Hematopoietic multipotent progenitor cell treated with erythropoietin and hydrocortisone succinate and interleukin-3 and kit ligand, for 17 days (in vitro differentiated cells): ENCODE measurements around the gene PDLIM1.

Source experiments
- DNase-seq: peaks from one replicate; pipeline ENCODE4 v3.0.0-alpha.2; 2015; ENCODE audit warnings: low spot score

The PDLIM1 gene

GRCh38 chr10:95288303-95288702 is 2.5 kb downstream of the PDLIM1 start:
- no peak for DNase-seq

GRCh38 chr10:95287281-95287680 is 3.5 kb downstream of the PDLIM1 start:
- no peak for DNase-seq

GRCh38 chr10:95286707-95287106 is 4.1 kb downstream of the PDLIM1 start:
- no peak for DNase-seq

- DNase-seq: no peak
Observed at GRCh38 chr10:95285556-95285955, 5.2 kb downstream of the PDLIM1 start.

- no peak for DNase-seq
Observed at GRCh38 chr10:95284807-95285206, 6.0 kb downstream of the PDLIM1 start.

- DNase-seq: no peak
Observed at GRCh38 chr10:95282107-95282506, 8.7 kb downstream of the PDLIM1 start.

- DNase-seq: no peak
Observed at GRCh38 chr10:95281206-95281605, 9.6 kb downstream of the PDLIM1 start.

- no peak for DNase-seq
Observed at GRCh38 chr10:95280637-95281036, 10.2 kb downstream of the PDLIM1 start.

GRCh38 chr10:95279042-95279820 is 11.6 kb downstream of the PDLIM1 start:
- DNase-seq: no peak

GRCh38 chr10:95278061-95278988 is 12.5 kb downstream of the PDLIM1 start:
- DNase-seq: no peak

GRCh38 chr10:95277614-95278013 is 13.2 kb downstream of the PDLIM1 start:
- no peak for DNase-seq

GRCh38 chr10:95277201-95277570 is 13.6 kb downstream of the PDLIM1 start:
- no peak for DNase-seq

- DNase-seq: no peak
Observed at GRCh38 chr10:95276367-95277200, 14.2 kb downstream of the PDLIM1 start.

GRCh38 chr10:95275726-95276366 is 15.0 kb downstream of the PDLIM1 start:
- DNase-seq: no peak

GRCh38 chr10:95273393-95274312 is 17.1 kb downstream of the PDLIM1 start:
- no peak for DNase-seq

- DNase-seq: no peak
Observed at GRCh38 chr10:95268438-95268837, 22.4 kb downstream of the PDLIM1 start.

GRCh38 chr10:95267251-95267650 is 23.6 kb downstream of the PDLIM1 start:
- DNase-seq: no peak

- DNase-seq: no peak
Observed at GRCh38 chr10:95266674-95267095, 24.1 kb downstream of the PDLIM1 start.

GRCh38 chr10:95265572-95265971 is 25.2 kb downstream of the PDLIM1 start:
- DNase-seq: no peak

- no peak for DNase-seq
Observed at GRCh38 chr10:95264227-95265051, 26.4 kb downstream of the PDLIM1 start.
